GM18526 (cell line): ENCODE data around the gene CCDC78.

Source experiments
- POLR2A ChIP-seq: IDR thresholded peaks from 3 replicates; pipeline ENCODE4 v1.6.1; 2011; ENCODE audit not compliant: insufficient read length; ENCODE audit errors: extremely low read depth

CCDC78 gene

DNA sequence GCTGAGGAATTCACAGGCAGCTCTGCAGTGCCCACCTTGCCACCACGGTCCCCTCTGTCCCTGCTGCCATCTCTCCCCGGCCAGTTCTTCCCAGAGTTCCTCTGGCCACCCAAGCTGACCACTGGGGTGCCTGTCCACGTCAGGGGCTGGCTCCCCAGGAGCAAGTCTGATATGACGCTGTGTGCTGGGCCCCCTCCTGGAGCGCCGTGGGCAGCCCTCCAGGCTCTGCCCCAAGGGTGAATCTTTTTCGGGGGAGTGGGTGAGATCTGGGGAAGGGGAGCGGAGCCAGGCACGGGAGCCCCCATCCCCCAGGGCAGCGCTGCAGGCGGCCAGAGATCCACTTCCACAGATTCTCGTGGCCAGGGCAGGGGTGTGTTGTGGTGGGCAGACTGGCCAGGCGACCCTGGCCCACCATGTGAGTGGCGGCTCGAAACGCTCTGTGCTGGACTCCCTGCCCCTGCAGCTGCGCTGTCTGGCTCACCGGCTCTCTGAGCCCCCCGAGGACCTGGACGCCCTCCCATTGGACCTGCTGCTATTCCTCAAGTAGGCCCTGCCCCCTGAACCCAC, 38.0 kb upstream of the CCDC78 start:
- no peak for TF ChIP-seq POLR2A

DNA sequence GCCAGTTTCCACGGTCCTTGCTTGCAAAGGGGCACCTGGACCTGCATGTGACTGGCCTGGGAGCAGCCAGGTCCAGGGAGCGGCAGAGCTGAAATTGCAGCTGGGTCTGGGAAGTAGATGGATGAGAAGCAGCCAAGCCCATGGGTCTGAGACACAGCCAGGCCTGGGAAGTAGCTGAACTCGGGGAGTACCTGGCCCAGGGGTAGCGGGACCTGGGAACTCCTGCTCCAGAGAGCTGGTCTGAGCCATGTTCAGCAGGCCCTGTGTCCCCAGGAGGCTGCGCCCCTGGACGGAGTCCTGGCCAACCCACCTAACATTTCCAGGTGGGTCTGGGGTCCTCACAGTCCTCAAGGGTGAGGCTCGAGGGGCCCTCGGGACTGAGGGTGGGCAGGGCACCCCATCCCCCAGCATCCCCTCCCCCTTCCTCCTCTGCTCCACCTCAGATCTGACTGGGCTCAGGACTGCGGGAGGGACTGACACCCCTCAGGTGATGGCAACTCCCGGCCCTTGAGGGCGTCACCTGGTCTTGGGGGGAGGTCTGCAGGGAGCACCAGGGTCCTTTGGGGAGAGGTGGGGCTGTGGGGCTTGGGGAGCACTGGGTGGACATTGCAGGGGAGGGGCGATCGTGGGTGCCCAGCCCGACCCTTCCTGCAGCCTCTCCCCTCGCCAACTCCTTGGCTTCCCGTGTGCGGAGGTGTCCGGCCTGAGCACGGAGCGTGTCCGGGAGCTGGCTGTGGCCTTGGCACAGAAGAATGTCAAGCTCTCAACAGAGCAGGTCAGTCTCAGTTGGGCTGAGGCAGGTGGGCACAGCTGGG, 37.3 kb upstream of the CCDC78 start:
- no peak for TF ChIP-seq POLR2A

DNA sequence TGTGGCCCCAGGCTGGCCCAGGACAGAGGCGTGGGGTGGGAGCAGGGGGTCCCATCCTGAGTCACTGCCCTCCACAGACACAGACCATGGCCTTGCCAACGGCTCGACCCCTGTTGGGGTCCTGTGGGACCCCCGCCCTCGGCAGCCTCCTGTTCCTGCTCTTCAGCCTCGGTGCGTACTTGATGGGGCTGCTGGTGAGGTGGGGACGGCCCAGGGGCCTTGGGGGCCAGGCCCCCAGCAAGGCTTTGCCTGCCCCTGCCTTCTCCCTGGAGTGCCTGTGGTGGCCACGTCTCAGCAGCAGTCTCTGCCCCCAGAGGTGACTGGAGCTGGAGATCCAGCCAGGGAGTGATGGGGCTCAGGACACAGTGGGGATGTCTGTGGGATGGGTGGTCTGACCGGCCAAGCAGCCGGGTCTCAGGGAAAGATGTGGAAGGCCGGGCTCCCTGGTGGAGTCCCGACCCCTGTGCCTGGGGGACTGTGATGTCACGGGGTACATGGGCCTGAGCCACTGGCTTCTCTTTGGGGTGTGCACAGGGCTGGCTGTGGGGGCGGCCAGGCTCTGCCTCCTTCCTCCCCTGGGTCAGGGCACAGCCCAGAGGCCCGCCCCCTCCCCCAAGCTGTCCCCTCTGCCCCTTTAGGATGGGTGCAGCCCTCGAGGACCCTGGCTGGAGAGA, 36.5 kb upstream of the CCDC78 start:
- TF ChIP-seq POLR2A, result no peak

DNA sequence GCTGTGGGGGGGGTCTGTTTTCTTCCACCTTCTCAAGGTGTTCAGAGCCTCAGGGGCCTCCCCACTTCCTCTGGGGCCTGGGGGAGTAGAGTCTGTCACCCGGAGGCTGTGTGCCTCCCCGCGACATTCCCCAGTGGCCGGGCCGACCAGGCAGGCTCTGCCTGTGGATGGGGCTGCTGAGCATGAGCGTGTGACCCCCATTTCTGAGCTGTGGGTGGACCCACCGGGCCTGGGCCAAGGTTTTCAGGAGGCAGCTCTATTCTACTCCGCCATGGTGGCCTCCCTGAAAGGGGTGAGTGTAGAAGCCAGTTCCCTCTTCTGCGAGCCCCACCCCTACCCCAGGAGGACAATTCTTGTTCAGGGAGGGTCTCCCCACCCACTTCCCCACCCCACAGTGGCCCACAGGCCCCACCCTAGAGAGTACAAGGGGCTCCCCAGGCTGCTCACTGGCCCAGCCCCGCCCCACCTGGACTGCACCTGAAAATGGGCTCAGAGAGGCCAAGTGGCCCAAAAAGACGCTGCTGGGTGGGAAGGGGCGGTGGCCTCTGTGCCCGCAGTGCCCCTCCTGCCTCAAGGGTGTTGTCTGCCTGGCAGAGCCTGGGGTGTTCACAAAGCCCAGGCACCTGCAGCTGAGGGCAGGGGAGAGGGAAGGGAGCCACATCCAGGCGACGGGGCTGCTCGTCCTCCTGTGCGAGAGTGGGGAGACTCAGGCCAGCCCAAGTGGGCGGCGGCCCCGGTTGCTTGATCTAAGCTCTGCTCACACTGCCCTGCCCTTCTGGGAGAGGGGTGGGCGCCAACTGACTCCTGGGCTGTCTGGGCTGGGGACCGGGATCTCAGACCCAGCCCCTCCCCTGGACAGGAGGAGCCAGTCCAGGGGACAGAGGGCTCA, 35.6 kb upstream of the CCDC78 start:
- no peak for TF ChIP-seq POLR2A

DNA sequence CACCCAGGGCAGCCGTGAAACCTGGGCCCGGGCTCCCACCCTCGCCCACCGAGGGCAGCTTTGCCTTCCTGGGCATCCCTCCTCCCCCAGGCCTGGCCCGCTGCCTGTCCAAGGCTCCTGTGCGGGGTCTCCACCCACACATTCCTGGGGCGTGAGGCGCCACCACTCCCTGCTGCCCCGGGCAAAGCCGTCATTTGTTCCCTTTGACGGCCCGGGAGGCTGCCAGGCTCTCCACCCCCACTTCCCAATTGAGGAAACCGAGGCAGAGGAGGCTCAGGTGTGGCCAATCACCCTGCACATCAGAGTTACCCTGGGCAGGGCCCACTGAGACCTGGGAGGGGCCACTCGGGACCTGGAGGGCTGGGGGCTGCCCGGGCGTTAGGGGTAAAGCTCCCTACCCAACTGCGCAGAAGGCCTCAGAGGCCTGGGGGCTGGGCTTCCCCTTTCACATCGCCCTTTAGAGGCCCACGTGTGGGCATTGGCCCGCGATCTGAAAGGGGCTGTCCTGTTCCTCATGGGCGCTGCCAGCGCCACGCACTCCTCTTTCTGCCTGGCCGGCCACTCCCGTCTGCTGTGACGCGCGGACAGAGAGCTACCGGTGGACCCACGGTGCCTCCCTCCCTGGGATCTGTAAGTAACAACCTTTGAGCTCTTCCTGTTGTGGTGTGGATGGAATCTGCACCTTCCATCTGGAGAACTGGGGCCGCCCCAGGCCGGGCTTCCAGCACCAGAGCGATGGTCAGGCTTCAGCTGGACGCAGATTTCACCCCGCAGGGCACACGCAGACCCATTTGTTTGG, 34.5 kb upstream of the CCDC78 start, which contains the start of gene MSLN:
MSLN (plus strand) TSS at position 190 of the 799 bp plus-strand sequence. CDS start 1,947 bp downstream, outside the sequence.
- no peak for TF ChIP-seq POLR2A

DNA sequence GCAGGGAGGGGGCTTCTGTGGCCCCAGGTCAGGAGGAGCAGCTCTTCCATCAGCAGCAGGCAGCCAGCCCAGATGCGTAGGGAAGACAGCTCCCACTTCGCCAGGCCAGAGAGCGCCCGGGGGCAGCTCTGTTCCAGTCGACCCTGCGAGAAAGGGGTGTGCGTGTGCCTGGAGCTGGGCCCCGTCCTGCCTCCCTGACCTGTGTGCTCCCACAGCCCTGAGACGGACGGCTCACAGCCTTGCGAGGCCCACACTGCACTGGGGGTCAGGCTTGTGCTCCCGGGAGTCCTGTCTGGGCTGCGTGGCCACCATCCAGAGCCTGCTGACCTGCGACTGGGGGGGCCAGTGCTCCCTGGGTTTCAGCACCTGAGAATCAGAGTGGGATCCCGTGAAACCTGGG, 33.8 kb upstream of the CCDC78 start:
- no peak for TF ChIP-seq POLR2A

DNA sequence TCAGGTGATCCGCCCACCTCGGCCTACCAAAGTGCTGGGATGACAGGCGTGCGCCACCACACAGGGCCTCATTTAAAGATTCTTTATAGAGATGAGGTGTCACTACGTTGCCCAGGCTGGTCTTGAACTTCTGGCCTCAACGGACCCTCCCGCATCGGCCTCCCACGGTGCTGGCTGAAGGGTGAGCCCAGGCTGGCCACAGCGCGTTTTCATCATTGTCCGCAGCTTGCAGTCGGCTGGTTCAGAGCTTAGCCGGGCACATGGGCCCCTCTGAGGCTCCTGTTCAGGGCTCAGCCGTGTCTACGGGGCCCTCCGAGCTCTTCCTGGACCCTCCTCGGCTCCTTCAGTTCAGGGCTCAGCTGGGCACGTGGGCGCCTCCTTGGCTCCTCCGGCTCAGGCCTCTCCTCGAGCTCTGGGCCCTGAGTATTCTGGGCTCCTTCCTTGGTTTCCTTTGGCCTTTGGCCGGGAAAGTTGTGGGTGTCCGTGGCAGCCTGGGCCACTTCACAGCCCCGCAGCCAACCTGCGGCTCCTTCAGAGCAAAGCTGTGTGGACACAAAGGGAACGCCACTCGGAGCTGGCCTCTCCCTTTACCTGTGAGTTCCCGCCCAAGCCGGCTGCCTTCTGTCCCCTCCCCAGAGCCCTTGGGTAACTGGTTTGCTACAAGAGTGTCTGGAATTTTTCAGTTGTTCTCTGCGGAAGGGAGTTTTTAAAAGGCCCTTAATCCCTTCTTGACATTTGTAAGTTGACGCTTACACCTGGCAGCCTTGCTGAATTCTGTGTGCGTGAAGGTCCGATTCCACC, 33.1 kb upstream of the CCDC78 start:
- no peak for TF ChIP-seq POLR2A

DNA sequence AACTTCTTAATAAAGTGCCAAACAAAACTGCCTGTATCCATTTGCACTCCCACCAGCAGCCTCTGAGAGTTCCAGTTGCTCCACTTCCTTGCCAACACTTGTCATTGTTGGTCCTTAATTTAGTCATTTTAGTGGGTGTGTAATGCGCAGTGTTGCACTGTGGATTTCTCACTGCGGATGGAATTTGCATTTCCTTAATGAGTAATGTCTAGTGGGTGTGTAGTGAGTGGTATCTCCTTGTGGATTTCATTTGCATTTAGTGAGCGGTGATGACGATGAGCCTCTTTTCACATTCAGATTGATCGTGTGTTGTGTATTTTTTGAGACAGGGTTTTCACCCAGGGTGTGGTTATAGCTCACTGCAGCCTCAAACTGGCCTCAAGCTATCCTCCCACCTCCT, 30.2 kb upstream of the CCDC78 start:
- no peak for TF ChIP-seq POLR2A

DNA sequence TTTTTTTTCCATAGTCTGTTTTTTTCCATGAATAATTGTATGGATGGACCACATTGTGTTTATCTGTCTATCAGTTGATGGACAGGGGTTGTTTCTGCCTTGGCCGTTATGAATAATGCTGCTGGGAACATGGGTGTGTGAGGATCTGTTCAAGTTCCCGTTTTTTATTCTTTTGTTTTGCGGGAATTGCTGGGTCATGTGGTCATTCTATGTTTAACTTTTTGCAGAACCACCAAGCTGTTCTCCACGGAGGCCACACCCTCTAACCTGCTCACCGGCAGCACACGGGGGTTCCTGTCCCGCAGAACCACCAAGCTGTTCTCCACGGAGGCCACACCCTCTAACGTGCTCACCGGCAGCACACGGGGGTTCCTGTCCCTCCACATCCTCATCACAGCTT, 28.4 kb upstream of the CCDC78 start:
- TF ChIP-seq POLR2A, result no peak

DNA sequence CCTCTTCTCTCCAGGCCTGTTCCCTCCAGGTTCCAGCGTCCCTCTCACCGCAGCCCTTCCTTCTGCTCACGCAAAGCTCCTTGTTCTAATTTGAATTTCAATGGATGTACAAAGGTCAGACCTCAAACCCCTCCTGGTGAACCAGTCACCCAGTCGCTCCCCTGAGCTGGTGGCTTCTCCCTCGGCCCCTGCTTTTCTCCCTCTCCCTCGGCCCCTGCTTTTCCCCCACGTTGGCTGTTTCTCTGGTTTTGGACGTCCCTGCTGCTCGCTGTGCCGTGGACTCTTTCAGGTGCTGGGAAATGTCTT, 25.7 kb upstream of the CCDC78 start:
- no peak for TF ChIP-seq POLR2A

DNA sequence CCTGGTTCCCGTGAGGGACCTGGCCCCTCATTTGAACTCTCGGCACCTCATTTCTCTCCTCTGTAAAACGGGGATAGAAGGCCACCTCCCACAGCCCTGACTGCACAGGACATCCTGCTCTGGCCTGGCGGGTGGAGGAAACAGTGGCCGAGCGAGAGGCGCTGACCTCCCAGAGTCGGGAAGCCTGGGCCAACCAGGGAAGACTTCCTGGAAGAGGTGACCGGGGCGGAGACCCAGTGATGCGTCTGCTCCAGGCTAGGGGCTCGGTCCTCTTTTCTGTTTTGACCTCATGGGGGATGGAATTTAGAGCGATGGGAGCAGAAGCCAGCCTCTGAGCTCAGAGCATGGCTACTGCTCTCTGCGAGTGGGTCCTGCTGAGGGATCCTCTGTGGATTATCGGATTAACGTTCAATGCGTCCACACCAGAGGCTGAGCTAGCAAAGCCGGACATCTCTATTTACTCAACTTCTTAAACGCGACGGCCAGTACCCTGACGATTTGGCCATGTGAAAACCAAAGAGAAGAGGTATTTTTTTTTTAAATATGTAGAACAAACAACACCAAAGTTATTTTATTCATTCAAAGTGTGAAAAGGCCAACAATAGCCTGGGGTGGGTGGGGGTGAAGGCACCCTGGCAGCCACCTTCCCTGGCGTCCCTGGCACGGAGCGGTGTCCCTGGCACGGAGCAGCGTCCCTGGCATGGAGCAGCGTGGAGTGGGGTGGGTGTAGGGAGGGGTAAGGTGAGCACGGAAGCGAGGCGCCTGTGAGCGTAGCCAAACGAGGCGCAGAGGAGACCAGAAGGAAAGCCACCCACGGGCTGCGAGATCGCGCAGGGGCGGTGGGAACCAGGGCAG, 25.1 kb upstream of the CCDC78 start:
- no peak for TF ChIP-seq POLR2A

DNA sequence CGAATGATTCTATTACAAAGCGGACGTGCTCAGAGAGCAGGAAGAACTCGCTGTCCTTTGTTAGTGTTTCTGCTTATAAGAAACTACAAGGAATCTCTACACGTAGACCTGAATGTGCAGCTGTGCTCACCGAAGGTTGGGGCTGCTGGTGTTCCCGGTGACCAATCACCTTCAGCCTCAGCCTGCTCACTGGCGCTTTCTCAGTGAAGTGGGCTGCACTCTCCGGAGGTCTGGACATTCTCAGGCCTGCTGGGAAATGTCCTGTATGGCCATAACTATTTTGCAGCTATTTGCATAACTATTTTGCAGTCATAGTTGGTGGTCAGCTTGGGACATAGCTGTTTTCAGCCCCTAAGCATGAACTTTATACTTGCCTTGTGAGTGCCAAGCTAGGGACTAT, 24.2 kb upstream of the CCDC78 start:
- no peak for TF ChIP-seq POLR2A

DNA sequence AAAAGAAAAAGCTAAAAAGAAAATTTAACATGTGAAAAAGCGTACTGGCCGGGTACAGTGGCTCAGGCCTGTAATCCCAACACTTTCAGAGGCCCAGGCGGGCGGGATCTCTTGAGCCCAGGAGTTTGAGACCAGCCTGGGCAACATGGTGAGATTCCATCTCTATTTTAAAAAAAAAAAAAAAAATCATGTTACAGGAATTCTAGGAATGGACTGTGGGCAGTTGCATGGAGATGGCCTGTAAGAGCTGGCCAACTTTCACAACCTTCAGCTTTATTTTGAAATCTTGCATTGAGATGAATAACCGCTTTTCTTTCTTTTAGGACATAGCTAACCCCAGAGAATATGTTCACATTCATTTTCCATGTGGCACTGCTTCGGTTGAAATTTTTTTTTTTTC, 22.8 kb upstream of the CCDC78 start:
- TF ChIP-seq POLR2A, result no peak
